HT-29 (cell line): ENCODE data around the gene ATOX1. TPM values are rescaled to one million over a fixed set of nuclear protein-coding genes. Genes with fewer than 3 reads are reported as not detected.
"Not testable (repeated sequence)": the region's sequence is repeated elsewhere in the genome, so short reads cannot be mapped to it uniquely, and the experiment has no call there.

Experiments
- DNase-seq: peaks from one replicate; pipeline ENCODE4 v3.0.0-alpha.2; 2015; ENCODE audit warnings: low spot score
- small RNA-seq: library from RNA; depleted of rRNA; stranded (forward); fragments of <200 nt; gene quantifications from one replicate; pipeline ENCODE3, GENCODE V24; 2014
- total RNA-seq: library from RNA; depleted of rRNA; stranded (reverse); fragments of >200 nt; shearing (Covaris generic); gene quantifications from 2 replicates; pipeline ENCODE4 v1.2.3, GENCODE V29; 2014; rRNA removed

Gene ATOX1
- total RNA-seq, 1 experiment from 2014 or later = 43.6 TPM

- DNase-seq = not testable (repeated sequence)
Observed at GRCh38 chr5:151698081-151698480, 60.4 kb downstream of the ATOX1 start.

DNA sequence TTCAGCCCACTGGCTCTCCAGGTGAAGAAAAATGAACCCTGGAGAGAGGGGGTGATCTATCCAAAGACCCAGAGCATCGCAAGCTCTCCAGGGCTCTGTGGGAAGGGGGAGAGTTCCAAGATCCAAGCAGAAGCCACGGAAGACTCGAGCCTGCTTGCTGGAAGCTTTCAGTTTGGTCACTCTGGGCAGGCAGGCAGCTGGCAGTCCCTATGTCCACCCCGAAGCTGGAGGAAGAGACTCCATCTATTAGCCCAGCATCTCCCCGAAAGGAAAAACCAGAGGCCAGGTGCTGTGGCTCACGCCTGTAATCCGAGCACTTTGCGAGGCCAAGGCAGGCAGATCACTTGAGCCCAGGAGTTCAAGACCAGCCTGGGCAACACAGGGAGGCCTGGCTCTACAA is 61.0 kb downstream of the ATOX1 start:
- DNase-seq = no peak

DNA sequence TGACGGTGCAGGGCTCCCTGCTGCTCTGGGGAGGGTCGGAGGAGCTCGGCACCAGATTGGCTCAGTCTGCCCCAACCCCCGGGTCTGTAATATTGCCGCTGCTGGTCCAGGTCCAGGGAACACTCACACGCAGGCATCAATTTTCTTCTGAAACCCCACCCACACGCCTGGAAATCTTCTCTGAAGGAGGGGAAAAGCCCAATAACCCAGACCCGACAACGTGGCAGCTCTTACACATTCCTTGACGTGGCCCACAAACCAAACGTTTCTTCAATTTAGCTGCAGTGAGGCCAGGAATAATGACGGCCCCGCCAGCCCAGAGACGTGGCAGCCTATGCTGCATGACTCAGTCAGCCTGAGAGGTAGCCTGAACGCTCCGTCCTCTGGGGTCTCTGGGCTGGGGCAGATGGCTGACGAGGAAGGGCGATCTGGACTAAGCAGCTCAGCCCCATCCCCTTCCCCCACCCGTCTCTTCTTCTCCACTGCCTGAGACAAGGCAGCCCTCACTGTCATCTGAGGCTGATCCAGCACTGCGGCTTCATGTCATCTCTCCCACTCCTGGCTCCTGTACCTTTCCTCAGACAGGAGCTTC is 61.9 kb downstream of the ATOX1 start:
- DNase-seq = no peak

- no peak for DNase-seq
Observed at GRCh38 chr5:151695464-151695863, 63.0 kb downstream of the ATOX1 start.

DNA sequence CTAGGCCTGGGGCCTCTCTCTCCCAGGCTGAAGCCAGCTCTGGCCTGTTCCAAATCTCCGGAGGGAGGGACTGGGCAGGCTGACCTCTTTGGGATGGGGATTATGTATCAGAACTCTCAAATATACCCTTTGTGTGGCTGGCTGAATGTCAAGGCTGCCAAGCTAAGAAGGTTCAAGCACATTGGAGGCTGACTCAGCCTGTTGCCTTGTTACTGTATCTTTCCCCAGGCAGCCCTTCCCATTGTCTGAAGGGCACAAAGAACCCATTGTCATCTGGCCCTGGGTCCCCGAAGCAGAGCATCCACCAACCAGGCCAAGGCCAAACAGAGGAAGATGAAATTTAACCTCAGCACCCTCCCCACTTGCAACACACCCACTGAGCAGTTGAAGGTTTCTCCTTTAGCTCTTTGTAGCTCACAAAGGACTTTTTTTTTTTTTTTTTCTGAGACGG is 64.4 kb downstream of the ATOX1 start:
- DNase-seq = no peak

Small RNA genes lying within 50 kb of the gene (small RNA-seq; reads per million reads assigned to genes)
- 0.29 reads per million for gene RN7SKP232

Other genes with a start within 250 kb of the ATOX1 start
- not detected in 2 replicates for gene FAT2, start 167.3 kb downstream of the ATOX1 start, total RNA-seq
- gene SPARC, start 71.7 kb downstream of the ATOX1 start, total RNA-seq = not detected in 2 replicates
- 134 TPM in 2 replicates for gene G3BP1, start 13.3 kb upstream of the ATOX1 start, total RNA-seq
- not detected in 2 replicates for gene GLRA1, start 166.2 kb upstream of the ATOX1 start, total RNA-seq